Liver (tissue), 9 donors: Measurements from ENCODE around the gene RAB7A. TPM values are rescaled to one million over a fixed set of nuclear protein-coding genes. Genes with fewer than 3 reads are reported as not detected.

Source experiments
- DNase-seq: peaks from one replicate; pipeline ENCODE4 v3.0.0-alpha.2; 2017; ENCODE audit warnings: low spot score
- H3K27ac ChIP-seq, 2 donors: one replicate each; pipeline ENCODE4 v1.7.0; 2013; ENCODE audit warnings: inconsistent platforms in 2 of 2, low read length in 2 of 2, control low read depth in 1 of 2, low read depth in 1 of 2, mild to moderate bottlenecking in 1 of 2
- H3K27me3 ChIP-seq, 4 donors: one replicate each; pipeline versions ENCODE4 v1.6.1 to v1.7.0; 2013; ENCODE audit warnings: low read length in 3 of 4, inconsistent platforms in 1 of 4, mild to moderate bottlenecking in 1 of 4, moderate library complexity in 1 of 4; ENCODE audit not compliant: control insufficient read depth in 4 of 4, insufficient read depth in 4 of 4
- H3K36me3 ChIP-seq, 4 donors: one replicate each; pipeline versions ENCODE4 v1.6.1 to v1.7.0; 2013; ENCODE audit warnings: low read length in 3 of 4, mild to moderate bottlenecking in 3 of 4, low read depth in 1 of 4, moderate library complexity in 1 of 4; ENCODE audit not compliant: control insufficient read depth in 4 of 4, insufficient read depth in 3 of 4
- H3K4me1 ChIP-seq, 4 donors: one replicate each; pipeline versions ENCODE4 v1.6.1 to v1.7.0; 2013; ENCODE audit warnings: low read length in 3 of 4, mild to moderate bottlenecking in 3 of 4, moderate library complexity in 1 of 4; ENCODE audit not compliant: control insufficient read depth in 4 of 4, insufficient read depth in 4 of 4
- H3K4me3 ChIP-seq, 3 donors: one replicate each; pipeline versions ENCODE4 v1.6.1 to v1.7.0; 2013; ENCODE audit warnings: low read length in 3 of 3, control low read depth in 1 of 3, low read depth in 1 of 3, mild to moderate bottlenecking in 1 of 3
- H3K9ac ChIP-seq, 2 donors: one replicate each; pipeline ENCODE4 v1.7.0; 2013; ENCODE audit warnings: low read length in 2 of 2, mild to moderate bottlenecking in 2 of 2, moderate library complexity in 2 of 2, control low read depth in 1 of 2, low read depth in 1 of 2
- H3K9me3 ChIP-seq, 4 donors: one replicate each; pipeline versions ENCODE4 v1.6.1 to v1.7.0; 2013; ENCODE audit warnings: low read length in 3 of 4; ENCODE audit not compliant: control insufficient read depth in 4 of 4
- EGR1 ChIP-seq, 2 donors: IDR thresholded peaks; 2 replicates each; pipeline ENCODE4 v1.6.1; 2016 to 2018; ENCODE audit warnings: antibody characterized with exemption in 2 of 2, low read depth in 2 of 2
- FOXA1 ChIP-seq: IDR thresholded peaks from 2 replicates; pipeline ENCODE4 v1.6.1; 2016; ENCODE audit warnings: antibody characterized with exemption
- FOXA2 ChIP-seq: IDR thresholded peaks from 2 replicates; pipeline ENCODE4 v1.6.1; 2016; ENCODE audit warnings: antibody characterized with exemption
- GABPA ChIP-seq, 2 donors: IDR thresholded peaks in 1 of 2; conservative IDR thresholded peaks in 1 of 2; 2 replicates each; pipeline ENCODE4 v1.6.1; 2016; ENCODE audit warnings: antibody characterized with exemption in 2 of 2, mild to moderate bottlenecking in 1 of 2, moderate library complexity in 1 of 2
- HNF4A ChIP-seq, 2 donors: conservative IDR thresholded peaks; 2 replicates each; pipeline ENCODE4 v1.6.1; 2016; ENCODE audit warnings: antibody characterized with exemption in 2 of 2, mild to moderate bottlenecking in 2 of 2
- HNF4G ChIP-seq: IDR thresholded peaks from 2 replicates; pipeline ENCODE4 v1.6.1; 2016; ENCODE audit warnings: antibody characterized with exemption
- JUND ChIP-seq, 2 donors: IDR thresholded peaks; 2 replicates each; pipeline ENCODE4 v1.6.1; 2016; ENCODE audit warnings: antibody characterized with exemption in 2 of 2
- NR2F2 ChIP-seq: IDR thresholded peaks from 2 replicates; pipeline ENCODE4 v1.6.1; 2016; ENCODE audit warnings: antibody characterized with exemption
- RXRA ChIP-seq, 2 donors: IDR thresholded peaks; 2 replicates each; pipeline ENCODE4 v1.6.1; 2017 to 2018; ENCODE audit warnings: antibody characterized with exemption in 2 of 2, mild to moderate bottlenecking in 1 of 2
- SP1 ChIP-seq: IDR thresholded peaks from 2 replicates; pipeline ENCODE4 v1.6.1; 2018; ENCODE audit warnings: antibody characterized with exemption, mild to moderate bottlenecking
- TAF1 ChIP-seq: conservative IDR thresholded peaks from 2 replicates; pipeline ENCODE4 v1.6.1; 2016; ENCODE audit warnings: antibody characterized with exemption, mild to moderate bottlenecking
- YY1 ChIP-seq: IDR thresholded peaks from 2 replicates; pipeline ENCODE4 v1.6.1; 2016; ENCODE audit warnings: antibody characterized with exemption, mild to moderate bottlenecking
- whole genome bisulfite sequencing: extraction: QIAGEN DNeasy Blood & Tissue Kit; methylation state at CpG from one replicate; pipeline ENCODE4 v1.1.7; 2013; 5-methylcytosine and 5-hydroxymethylcytosine counted together
- polyA plus RNA-seq, 2 donors: library from polyadenylated mRNA; stranded (reverse) in 1 of 2; unstranded in 1 of 2; fragments of 200-250 nt in 1 of 2; fragments of >200 nt in 1 of 2; fragmentation: Nextera tagmentation in 1 of 2; extraction: Ambion mirVana in 1 of 2; gene quantifications; one replicate each; pipeline versions ENCODE4 v1.2.1 to v1.2.3, GENCODE V29; 2013 to 2015
- total RNA-seq, 2 donors: library from RNA; depleted of rRNA; stranded (reverse); fragments of >200 nt; gene quantifications; one replicate each; pipeline ENCODE4 v1.2.3, GENCODE V29; 2014
- TF ChIP-seq, protein P1 (sequence below): IDR thresholded peaks from 2 replicates; pipeline ENCODE4 v1.6.1; 2016; ENCODE audit warnings: antibody characterized with exemption, mild to moderate bottlenecking
- TF ChIP-seq, protein P2 (sequence below): IDR thresholded peaks from 2 replicates; pipeline ENCODE4 v1.6.1; 2016; ENCODE audit warnings: antibody characterized with exemption
- TF ChIP-seq, protein P3 (sequence below): fragments of 150-350 bp; IDR thresholded peaks from 2 replicates; pipeline ENCODE4 v1.5.1; 2017; ENCODE audit warnings: improper control_type of control experiment, low read depth, low read length; ENCODE audit not compliant: missing input control
- TF ChIP-seq, protein P4 (sequence below): IDR thresholded peaks from 2 replicates; pipeline ENCODE4 v1.6.1; 2016; ENCODE audit warnings: antibody characterized with exemption
- donor health status: healthy.
- donor health status: healthy.
- donor health status: healthy.
- donor health status: healthy.
- donor health status: healthy.

Gene RAB7A
- total and polyA plus RNA-seq, 4 donors, result 34.6 to 90.6 (median 63.4) TPM

DNA sequence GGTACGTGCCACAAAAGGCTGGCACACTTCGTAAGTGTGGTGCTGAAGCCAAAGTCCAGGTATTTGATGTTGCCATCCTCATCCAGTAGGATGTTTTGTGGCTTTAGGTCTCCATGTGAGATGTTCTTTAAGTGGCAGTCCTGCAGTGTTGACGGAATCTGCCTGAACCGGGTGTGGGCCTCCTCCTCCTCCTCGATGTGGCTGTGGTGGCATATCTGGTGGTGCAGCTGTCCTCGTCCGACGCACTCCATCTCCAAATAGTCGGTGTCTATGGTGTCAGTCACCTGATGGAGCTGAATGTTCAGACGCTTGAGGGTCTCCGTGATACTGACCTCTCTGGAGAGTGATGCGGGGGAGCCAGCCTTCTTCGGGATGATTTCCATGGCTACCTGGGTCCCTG, 123.0 kb downstream of the RAB7A start (continued):
- TF ChIP-seq, protein P1, sequence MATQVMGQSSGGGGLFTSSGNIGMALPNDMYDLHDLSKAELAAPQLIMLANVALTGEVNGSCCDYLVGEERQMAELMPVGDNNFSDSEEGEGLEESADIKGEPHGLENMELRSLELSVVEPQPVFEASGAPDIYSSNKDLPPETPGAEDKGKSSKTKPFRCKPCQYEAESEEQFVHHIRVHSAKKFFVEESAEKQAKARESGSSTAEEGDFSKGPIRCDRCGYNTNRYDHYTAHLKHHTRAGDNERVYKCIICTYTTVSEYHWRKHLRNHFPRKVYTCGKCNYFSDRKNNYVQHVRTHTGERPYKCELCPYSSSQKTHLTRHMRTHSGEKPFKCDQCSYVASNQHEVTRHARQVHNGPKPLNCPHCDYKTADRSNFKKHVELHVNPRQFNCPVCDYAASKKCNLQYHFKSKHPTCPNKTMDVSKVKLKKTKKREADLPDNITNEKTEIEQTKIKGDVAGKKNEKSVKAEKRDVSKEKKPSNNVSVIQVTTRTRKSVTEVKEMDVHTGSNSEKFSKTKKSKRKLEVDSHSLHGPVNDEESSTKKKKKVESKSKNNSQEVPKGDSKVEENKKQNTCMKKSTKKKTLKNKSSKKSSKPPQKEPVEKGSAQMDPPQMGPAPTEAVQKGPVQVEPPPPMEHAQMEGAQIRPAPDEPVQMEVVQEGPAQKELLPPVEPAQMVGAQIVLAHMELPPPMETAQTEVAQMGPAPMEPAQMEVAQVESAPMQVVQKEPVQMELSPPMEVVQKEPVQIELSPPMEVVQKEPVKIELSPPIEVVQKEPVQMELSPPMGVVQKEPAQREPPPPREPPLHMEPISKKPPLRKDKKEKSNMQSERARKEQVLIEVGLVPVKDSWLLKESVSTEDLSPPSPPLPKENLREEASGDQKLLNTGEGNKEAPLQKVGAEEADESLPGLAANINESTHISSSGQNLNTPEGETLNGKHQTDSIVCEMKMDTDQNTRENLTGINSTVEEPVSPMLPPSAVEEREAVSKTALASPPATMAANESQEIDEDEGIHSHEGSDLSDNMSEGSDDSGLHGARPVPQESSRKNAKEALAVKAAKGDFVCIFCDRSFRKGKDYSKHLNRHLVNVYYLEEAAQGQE, result no peak
- TF ChIP-seq TAF1 (no peak), NR2F2 (no peak), JUND (IDR thresholded peaks at IDR 0.05) (no peak), YY1 (no peak), EGR1 (IDR thresholded peaks at IDR 0.05; ENCODE audit: low read depth in 2 of 2) (no peak)
- TF ChIP-seq, protein P2, sequence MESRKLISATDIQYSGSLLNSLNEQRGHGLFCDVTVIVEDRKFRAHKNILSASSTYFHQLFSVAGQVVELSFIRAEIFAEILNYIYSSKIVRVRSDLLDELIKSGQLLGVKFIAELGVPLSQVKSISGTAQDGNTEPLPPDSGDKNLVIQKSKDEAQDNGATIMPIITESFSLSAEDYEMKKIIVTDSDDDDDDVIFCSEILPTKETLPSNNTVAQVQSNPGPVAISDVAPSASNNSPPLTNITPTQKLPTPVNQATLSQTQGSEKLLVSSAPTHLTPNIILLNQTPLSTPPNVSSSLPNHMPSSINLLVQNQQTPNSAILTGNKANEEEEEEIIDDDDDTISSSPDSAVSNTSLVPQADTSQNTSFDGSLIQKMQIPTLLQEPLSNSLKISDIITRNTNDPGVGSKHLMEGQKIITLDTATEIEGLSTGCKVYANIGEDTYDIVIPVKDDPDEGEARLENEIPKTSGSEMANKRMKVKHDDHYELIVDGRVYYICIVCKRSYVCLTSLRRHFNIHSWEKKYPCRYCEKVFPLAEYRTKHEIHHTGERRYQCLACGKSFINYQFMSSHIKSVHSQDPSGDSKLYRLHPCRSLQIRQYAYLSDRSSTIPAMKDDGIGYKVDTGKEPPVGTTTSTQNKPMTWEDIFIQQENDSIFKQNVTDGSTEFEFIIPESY, result no peak

DNA sequence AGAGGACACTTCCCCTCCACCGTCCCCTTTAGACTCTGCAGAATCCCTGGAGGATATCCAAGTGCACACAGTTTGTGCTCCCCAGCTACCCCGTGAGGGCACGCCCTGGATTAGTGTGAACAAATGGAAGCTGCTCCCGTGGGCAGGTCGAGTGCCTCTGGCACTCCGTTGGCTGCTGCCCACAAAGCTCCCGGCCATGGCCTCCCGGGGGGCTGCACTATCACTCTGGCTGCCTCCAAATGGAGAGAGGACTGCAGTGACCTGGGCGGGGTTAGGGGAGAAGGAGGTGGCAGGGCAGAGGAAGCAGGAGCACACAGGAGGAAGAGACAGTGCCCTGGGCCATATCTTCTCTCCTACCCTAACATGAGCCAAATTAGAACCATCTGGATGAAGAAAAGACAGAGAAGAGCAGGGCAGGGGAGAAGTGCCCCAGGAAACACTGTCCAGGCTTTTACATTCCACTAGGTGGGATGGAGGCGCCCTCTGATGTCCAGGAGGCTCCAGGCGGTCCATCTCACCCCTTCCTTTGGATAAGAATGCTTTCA, 124.0 kb downstream of the RAB7A start:
- Histone ChIP-seq H3K27me3 (no peaks in the 10 kb centered on the region), H3K4me1 (peaks cover 2 to 12% (median 6%) of the 10 kb centered on the region in 4 donors), H3K36me3 (no peaks in the 10 kb centered on the region), H3K27ac (no peak overlapping the region), H3K9me3 (peaks cover 0 to 4% (median 0%) of the 10 kb centered on the region in 4 donors), H3K4me3 (no peak overlapping the region), H3K9ac (no peak overlapping the region)
- DNase-seq, result no peak
- no peak for TF ChIP-seq NR2F2
- no peak for TF ChIP-seq SP1
- WGBS, result 76% methylated on average over 11 of the region's 11 CpGs

DNA sequence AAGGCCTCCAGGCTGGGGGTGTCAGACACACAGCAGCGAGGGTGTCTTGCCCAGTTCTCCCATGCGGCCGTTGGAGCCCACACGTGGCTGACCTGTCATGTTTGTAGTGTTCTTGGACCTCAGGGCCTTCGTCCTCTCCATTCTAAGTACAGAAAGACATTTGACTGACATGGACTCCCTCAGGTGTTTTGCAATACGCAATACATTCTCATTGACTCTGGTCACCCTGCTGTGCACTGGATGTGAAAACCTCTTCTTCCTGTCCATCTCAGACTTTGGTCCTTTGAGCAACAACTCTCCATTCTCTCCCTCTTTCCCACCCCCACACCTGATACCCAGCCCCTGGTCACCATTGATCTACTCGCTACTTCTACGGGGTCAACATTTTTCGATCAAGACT, 124.6 kb downstream of the RAB7A start:
- H3K36me3 ChIP-seq, result no peaks in the 10 kb centered on the region
- no peak for DNase-seq
- H3K27me3 ChIP-seq, result no peaks in the 10 kb centered on the region
- no peak overlapping the region for H3K4me3 ChIP-seq
- peaks cover 0 to 4% (median 0%) of the 10 kb centered on the region in 4 donors for H3K9me3 ChIP-seq
- H3K4me1 ChIP-seq, result peaks cover under 1 to 9% (median 4%) of the 10 kb centered on the region in 4 donors
- WGBS, result 90% methylated on average over 9 of the region's 9 CpGs
- no peak overlapping the region for H3K27ac ChIP-seq
- H3K9ac ChIP-seq, result no peak overlapping the region
- TF ChIP-seq NR2F2, result no peak
- no peak for TF ChIP-seq YY1
- TF ChIP-seq TAF1, result no peak
- TF ChIP-seq FOXA2, result no peak
- TF ChIP-seq SP1, result no peak
- TF ChIP-seq JUND (IDR thresholded peaks at IDR 0.05), result no peak
- TF ChIP-seq, protein P2, result no peak
- no peak for TF ChIP-seq EGR1 (IDR thresholded peaks at IDR 0.05; ENCODE audit: low read depth in 2 of 2)
- TF ChIP-seq FOXA1, result no peak
- TF ChIP-seq, protein P3, sequence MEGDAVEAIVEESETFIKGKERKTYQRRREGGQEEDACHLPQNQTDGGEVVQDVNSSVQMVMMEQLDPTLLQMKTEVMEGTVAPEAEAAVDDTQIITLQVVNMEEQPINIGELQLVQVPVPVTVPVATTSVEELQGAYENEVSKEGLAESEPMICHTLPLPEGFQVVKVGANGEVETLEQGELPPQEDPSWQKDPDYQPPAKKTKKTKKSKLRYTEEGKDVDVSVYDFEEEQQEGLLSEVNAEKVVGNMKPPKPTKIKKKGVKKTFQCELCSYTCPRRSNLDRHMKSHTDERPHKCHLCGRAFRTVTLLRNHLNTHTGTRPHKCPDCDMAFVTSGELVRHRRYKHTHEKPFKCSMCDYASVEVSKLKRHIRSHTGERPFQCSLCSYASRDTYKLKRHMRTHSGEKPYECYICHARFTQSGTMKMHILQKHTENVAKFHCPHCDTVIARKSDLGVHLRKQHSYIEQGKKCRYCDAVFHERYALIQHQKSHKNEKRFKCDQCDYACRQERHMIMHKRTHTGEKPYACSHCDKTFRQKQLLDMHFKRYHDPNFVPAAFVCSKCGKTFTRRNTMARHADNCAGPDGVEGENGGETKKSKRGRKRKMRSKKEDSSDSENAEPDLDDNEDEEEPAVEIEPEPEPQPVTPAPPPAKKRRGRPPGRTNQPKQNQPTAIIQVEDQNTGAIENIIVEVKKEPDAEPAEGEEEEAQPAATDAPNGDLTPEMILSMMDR, result no peak
- no peak for TF ChIP-seq RXRA (IDR thresholded peaks at IDR 0.05)
- TF ChIP-seq HNF4G, result no peak
- TF ChIP-seq GABPA (IDR thresholded peaks at IDR 0.05 in 1 of 2, conservative IDR thresholded peaks at IDR 0.05 in 1 of 2), result no peak
- TF ChIP-seq, protein P1, result no peak
- no peak for TF ChIP-seq HNF4A (conservative IDR thresholded peaks at IDR 0.05)
- TF ChIP-seq, protein P4, sequence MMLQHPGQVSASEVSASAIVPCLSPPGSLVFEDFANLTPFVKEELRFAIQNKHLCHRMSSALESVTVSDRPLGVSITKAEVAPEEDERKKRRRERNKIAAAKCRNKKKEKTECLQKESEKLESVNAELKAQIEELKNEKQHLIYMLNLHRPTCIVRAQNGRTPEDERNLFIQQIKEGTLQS, result no peak
